NCI-H2029 (cell line): ENCODE data around the gene SLFNL1.
A peak's percentile ranks its signal among the peaks of the same experiment; 100 is the strongest.

Experiments used
- DNase-seq: peaks from one replicate; lab custom pipeline; 2025; lab: John Stamatoyannopoulos, UW

The SLFNL1 gene

GRCh38 chr1:41020109-41020576 is 1.4 kb downstream of the SLFNL1 start:
- peak; percentile 69 for DNase-seq

GRCh38 chr1:41019353-41019745 is 2.2 kb downstream of the SLFNL1 start:
- no peak for DNase-seq

- no peak for DNase-seq
Measured at GRCh38 chr1:41018018-41018410, 3.5 kb downstream of the SLFNL1 start.

- no peak for DNase-seq
Measured at GRCh38 chr1:41017141-41018017, 4.1 kb downstream of the SLFNL1 start.

- DNase-seq = no peak
Measured at GRCh38 chr1:41015897-41016470, 5.5 kb downstream of the SLFNL1 start.

GRCh38 chr1:41015281-41015896 is 6.1 kb downstream of the SLFNL1 start:
- no peak for DNase-seq

- DNase-seq = no peak
Measured at GRCh38 chr1:41014871-41015270, 6.7 kb downstream of the SLFNL1 start.

- no peak for DNase-seq
Measured at GRCh38 chr1:41013796-41014195, 7.7 kb downstream of the SLFNL1 start.

- DNase-seq = no peak
Measured at GRCh38 chr1:41013024-41013423, 8.5 kb downstream of the SLFNL1 start.

- no peak for DNase-seq
Measured at GRCh38 chr1:41010345-41010744, 11.2 kb downstream of the SLFNL1 start.

- no peak for DNase-seq
Measured at GRCh38 chr1:41009466-41009865, 12.1 kb downstream of the SLFNL1 start.

GRCh38 chr1:41006942-41007865 is 14.3 kb downstream of the SLFNL1 start:
- no peak for DNase-seq

- DNase-seq = no peak
Measured at GRCh38 chr1:41005876-41006275, 15.6 kb downstream of the SLFNL1 start.

- peak; percentile 100 for DNase-seq
Measured at GRCh38 chr1:41003640-41004220, 17.8 kb downstream of the SLFNL1 start.

- DNase-seq = peak; percentile 64
Measured at GRCh38 chr1:41003127-41003639, 18.3 kb downstream of the SLFNL1 start.

GRCh38 chr1:40998668-40999067 is 22.9 kb downstream of the SLFNL1 start:
- DNase-seq = no peak

- no peak for DNase-seq
Measured at GRCh38 chr1:40997096-40997495, 24.4 kb downstream of the SLFNL1 start.

GRCh38 chr1:40989066-40989465 is 32.5 kb downstream of the SLFNL1 start:
- DNase-seq = no peak

- DNase-seq = no peak
Measured at GRCh38 chr1:40988280-40988679, 33.2 kb downstream of the SLFNL1 start.

- no peak for DNase-seq
Measured at GRCh38 chr1:40987439-40988276, 33.9 kb downstream of the SLFNL1 start.
